ENCODE results near the gene FARS2.

FARS2 gene

GRCh38 chr6:5326022-5326641 lies 64.8 kb downstream of the FARS2 start:
- no peak for DNase-seq (ENCODE audit: low read depth)

- DNase-seq (ENCODE audit: low read depth), result no peak
Measured at GRCh38 chr6:5328800-5329199, 67.5 kb downstream of the FARS2 start.

GRCh38 chr6:5331845-5332442 lies 70.6 kb downstream of the FARS2 start:
- no peak for DNase-seq (ENCODE audit: low read depth)

GRCh38 chr6:5333658-5334057 lies 72.3 kb downstream of the FARS2 start:
- no peak for DNase-seq (ENCODE audit: low read depth)

- DNase-seq (ENCODE audit: low read depth), result no peak
Measured at GRCh38 chr6:5334341-5334740, 73.0 kb downstream of the FARS2 start.

- DNase-seq (ENCODE audit: low read depth), result no peak
Measured at GRCh38 chr6:5335020-5335419, 73.7 kb downstream of the FARS2 start.

GRCh38 chr6:5337573-5337972 lies 76.3 kb downstream of the FARS2 start:
- DNase-seq (ENCODE audit: low read depth), result no peak

- DNase-seq (ENCODE audit: low read depth), result no peak
Measured at GRCh38 chr6:5338177-5338960, 77.1 kb downstream of the FARS2 start.

- DNase-seq (ENCODE audit: low read depth), result no peak
Measured at GRCh38 chr6:5339786-5340185, 78.5 kb downstream of the FARS2 start.

GRCh38 chr6:5341845-5342244 lies 80.5 kb downstream of the FARS2 start:
- no peak for DNase-seq (ENCODE audit: low read depth)

- DNase-seq (ENCODE audit: low read depth), result no peak
Measured at GRCh38 chr6:5343998-5344397, 82.7 kb downstream of the FARS2 start.

GRCh38 chr6:5345324-5345723 lies 84.0 kb downstream of the FARS2 start:
- DNase-seq (ENCODE audit: low read depth), result no peak

GRCh38 chr6:5351552-5352210 lies 90.4 kb downstream of the FARS2 start:
- DNase-seq (ENCODE audit: low read depth), result no peak

- no peak for DNase-seq (ENCODE audit: low read depth)
Measured at GRCh38 chr6:5353971-5354370, 92.7 kb downstream of the FARS2 start.

- no peak for DNase-seq (ENCODE audit: low read depth)
Measured at GRCh38 chr6:5357486-5357885, 96.2 kb downstream of the FARS2 start.

GRCh38 chr6:5359417-5359816 lies 98.1 kb downstream of the FARS2 start:
- DNase-seq (ENCODE audit: low read depth), result no peak

- DNase-seq (ENCODE audit: low read depth), result no peak
Measured at GRCh38 chr6:5361396-5361795, 100.1 kb downstream of the FARS2 start.

GRCh38 chr6:5365436-5366195 lies 104.3 kb downstream of the FARS2 start:
- DNase-seq (ENCODE audit: low read depth), result no peak

- DNase-seq (ENCODE audit: low read depth), result no peak
Measured at GRCh38 chr6:5366941-5367340, 105.6 kb downstream of the FARS2 start.

- DNase-seq (ENCODE audit: low read depth), result no peak
Measured at GRCh38 chr6:5367510-5367909, 106.2 kb downstream of the FARS2 start.

- no peak for DNase-seq (ENCODE audit: low read depth)
Measured at GRCh38 chr6:5373430-5373829, 112.1 kb downstream of the FARS2 start.

- no peak for DNase-seq (ENCODE audit: low read depth)
Measured at GRCh38 chr6:5378331-5378730, 117.0 kb downstream of the FARS2 start.
